Lower leg skin (tissue), 4 donors: ENCODE measurements around the gene CORIN. TPM values are rescaled to one million over a fixed set of nuclear protein-coding genes. Genes with fewer than 3 reads are reported as not detected.

Experiments used
- DNase-seq, 2 donors: peaks; one replicate each; pipeline ENCODE4 v3.0.0-alpha.2; 2019; ENCODE audit warnings: low spot score in 2 of 2
- H3K4me3 ChIP-seq: fragments of 200-600 bp; sonication (generic); 2 replicates; pipeline ENCODE4 v1.5.1; 2017; ENCODE audit warnings: mild to moderate bottlenecking, low read depth; ENCODE audit not compliant: poor library complexity, severe bottlenecking
- CTCF ChIP-seq, 3 donors: fragments of 450-650 bp; IDR thresholded peaks; one replicate each; pipeline ENCODE4 v1.5.1; 2016; ENCODE audit warnings: antibody characterized with exemption in 3 of 3, mild to moderate bottlenecking in 3 of 3, moderate library complexity in 2 of 3
- POLR2A ChIP-seq, 2 donors: fragments of 450-650 bp; IDR thresholded peaks; one replicate each; pipeline ENCODE4 v1.6.1; 2016 to 2017; ENCODE audit warnings: antibody characterized with exemption in 2 of 2, mild to moderate bottlenecking in 1 of 2, moderate library complexity in 1 of 2
- WGBS, 2 donors: methylation state at CpG; one replicate each; pipeline ENCODE4 v1.1.5; 2018; 5-methylcytosine and 5-hydroxymethylcytosine counted together
- intact Hi-C: fragments of 100-400 bp; cut with DNase I; formaldehyde crosslinking; loops from one replicate; pipeline ENCODE4 v1.15.0; 2023; ENCODE audit warnings: low total_unique reads
- total RNA-seq, 4 donors: library from RNA; depleted of rRNA; stranded (reverse); fragments of >200 nt; gene quantifications; one replicate each; pipeline ENCODE4 v1.1.0, GENCODE V29; 2016

Gene CORIN
- total RNA-seq, 4 donors from 2014 or later = 0.15 to 17.6 (median 1.7) TPM

DNA sequence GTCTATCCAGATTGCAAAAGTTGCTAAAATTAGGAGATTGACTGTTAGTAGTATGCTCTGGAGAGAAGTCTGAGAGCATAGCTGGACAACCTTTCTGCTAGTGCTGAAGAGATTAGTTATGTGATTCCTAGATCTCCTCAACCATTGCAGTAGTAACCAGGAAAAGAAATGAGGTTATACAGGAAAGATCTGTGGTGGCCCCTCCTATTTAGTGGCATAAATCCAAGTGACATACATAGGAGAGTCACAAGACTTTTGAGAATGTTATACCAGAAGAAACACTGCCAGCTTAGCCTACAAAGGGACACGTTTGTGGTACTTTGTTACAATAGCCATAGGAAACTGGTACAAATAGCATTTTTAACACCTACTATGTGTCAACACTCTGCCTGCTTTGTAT lies 247.5 kb downstream of the CORIN start:
- no peak for DNase-seq
- intact Hi-C loops = no loop called here
- 0 to 90% methylated on average over 1 of the region's 1 CpG for WGBS, 2 donors
- H3K4me3 ChIP-seq = no peak overlapping the region
- TF ChIP-seq CTCF (IDR thresholded peaks at IDR 0.05) = no peak
- TF ChIP-seq POLR2A (IDR thresholded peaks at IDR 0.05) = no peak

- intact Hi-C loops = loop anchor here (5.0 kb wide), 1 partner anchor 927 kb away; no protein-coding TSS in a partner anchor
- no peak for DNase-seq
These were observed 258.6 kb downstream of the CORIN start for GRCh38 chr4:47579235-47579634.

DNA sequence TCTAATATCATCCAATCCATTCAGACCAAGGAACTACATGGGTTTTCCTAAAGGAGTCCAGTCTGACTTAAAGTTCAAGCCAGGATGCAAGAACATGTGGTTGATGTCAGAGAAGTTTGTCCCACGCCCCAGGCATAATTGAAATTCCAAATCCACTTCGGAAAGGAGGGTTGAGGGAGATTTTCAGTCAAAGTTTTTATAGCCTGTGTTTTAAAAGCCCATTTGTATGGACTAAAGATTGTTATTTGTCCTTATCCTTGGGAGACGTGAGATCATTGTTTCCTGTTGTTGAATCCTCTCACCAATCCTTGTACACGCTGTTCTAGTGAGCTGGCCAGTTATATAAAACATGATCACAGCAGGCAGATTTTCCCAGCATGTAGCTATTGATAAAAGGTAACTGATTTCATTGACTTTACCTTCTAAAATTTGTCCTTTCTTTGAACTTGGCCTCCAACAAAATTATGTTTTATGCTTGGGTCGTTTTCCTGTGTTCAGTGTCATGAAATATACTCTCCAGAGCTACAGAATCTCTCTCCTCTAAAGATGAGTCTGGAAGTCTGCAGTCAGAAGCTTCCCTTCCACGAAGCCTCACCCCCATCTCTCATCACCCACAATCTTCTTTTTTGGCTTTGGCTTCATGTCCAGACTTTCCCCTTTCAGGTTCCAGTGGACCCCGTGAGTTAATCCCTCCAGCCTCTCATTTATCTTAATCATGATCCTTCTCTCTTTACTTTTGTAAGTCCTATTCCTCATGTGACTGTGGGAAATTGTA lies 259.9 kb downstream of the CORIN start:
- DNase-seq = no peak
- H3K4me3 ChIP-seq = no peak overlapping the region

More at GRCh38 chr4:47579235-47579634, 258.6 kb downstream of the CORIN start:
- no peak for TF ChIP-seq POLR2A (IDR thresholded peaks at IDR 0.05)
- no peak for TF ChIP-seq CTCF (IDR thresholded peaks at IDR 0.05)
- 80 to 85% methylated on average over 3 of the region's 3 CpGs for WGBS, 2 donors
- H3K4me3 ChIP-seq = no peak overlapping the region

DNA sequence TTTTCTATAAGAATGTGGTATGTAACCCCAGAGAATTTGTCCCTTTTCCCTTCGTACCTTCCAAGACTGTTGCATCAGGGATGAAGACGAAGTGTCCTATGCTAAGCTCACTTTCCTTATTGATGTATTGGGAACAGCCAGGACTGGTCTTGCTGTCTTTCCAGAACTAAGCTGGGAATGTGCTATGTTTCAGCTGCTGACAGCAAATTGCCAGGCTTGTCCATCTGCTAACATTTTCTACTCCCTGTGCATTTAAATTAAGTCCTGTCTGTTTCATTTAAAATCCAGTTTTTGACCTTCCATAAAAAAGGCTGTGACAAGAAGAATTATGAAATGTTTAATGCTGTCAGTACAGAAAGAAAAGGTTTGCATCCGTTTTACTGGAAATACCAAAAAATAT lies 264.9 kb downstream of the CORIN start:
- 89 to 95% methylated on average over 3 of the region's 3 CpGs for WGBS, 2 donors
- TF ChIP-seq POLR2A (IDR thresholded peaks at IDR 0.05) = no peak
- TF ChIP-seq CTCF (IDR thresholded peaks at IDR 0.05) = no peak
- no peak for DNase-seq
- intact Hi-C loops = no loop called here
- H3K4me3 ChIP-seq = no peak overlapping the region

More for the DNA sequence above, 259.9 kb downstream of the CORIN start:
- TF ChIP-seq CTCF (IDR thresholded peaks at IDR 0.05) (no peak), POLR2A (IDR thresholded peaks at IDR 0.05) (no peak)
- WGBS, 2 donors = 59 to 70% methylated on average over 7 of the region's 7 CpGs
- intact Hi-C loops = loop anchor here (5.0 kb wide), 1 partner anchor 926 kb away; no protein-coding TSS in a partner anchor

DNA sequence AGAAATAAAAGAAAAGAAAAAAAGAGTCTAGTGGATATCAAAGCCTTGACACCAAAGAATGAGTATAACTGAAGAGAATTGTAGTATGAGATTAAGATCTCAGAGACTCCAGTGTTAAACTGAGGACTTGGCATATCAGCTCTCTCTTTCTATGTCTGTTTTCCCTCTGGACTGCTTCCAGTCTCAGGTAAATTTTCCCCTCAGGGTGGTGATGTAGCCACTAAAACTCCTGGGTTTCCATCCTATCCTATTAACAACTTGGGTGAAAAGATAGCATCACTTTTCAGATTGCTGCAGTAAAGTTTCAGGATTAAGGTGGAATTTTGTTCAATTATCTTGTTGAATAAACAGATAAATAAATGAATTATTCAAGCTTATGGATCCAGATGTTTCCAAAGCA lies 267.1 kb downstream of the CORIN start:
- TF ChIP-seq POLR2A (IDR thresholded peaks at IDR 0.05) = no peak
- TF ChIP-seq CTCF (IDR thresholded peaks at IDR 0.05) = no peak
- intact Hi-C loops = no loop called here
- H3K4me3 ChIP-seq = no peak overlapping the region
- no peak for DNase-seq
